T-helper 9 cell (primary cell): Measurements from ENCODE around the gene IAPP.
"Not testable (repeated sequence)": the region's sequence is repeated elsewhere in the genome, so short reads cannot be mapped to it uniquely, and the experiment has no call there.

Source experiments
- DNase-seq: peaks from one replicate; pipeline ENCODE4 v3.0.0-alpha.2; 2020

The IAPP gene

DNA sequence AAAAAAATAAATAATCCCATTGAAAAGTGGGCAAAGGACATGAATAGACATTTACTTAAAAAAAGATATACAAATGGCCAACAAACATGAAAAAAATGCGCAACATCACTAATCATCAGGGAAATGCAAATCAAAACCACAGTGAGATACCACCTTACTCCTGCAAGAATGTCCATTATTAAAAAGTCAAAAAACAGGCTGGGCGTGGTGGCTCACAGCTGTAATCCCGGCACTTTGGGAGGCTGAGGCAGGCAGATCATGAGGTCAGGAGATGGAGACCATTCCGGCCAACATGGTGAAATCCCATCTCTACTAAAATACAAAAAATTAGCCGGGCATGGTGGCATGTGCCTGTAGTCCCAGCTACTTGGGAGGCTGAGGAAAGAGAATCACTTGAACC, 8.6 kb downstream of the IAPP start:
- not testable (repeated sequence) for DNase-seq

DNA sequence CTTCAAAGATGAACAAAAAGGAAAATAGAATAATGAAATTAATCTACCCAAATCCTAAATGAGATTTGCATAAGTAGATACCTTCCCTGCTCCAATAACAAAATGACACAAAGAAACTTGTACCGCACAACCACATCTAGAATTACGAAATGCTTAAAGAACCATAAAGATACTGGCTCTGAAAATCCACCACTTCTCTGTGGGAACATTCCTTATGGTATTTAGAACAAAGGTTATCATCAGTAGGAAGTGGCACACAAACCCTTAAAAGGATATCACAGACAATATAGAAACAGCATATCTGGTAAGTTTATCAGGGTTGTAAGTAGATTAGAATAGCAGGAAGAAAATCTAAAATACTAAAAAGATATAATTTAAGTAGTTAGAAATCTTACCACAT, 11.6 kb downstream of the IAPP start:
- DNase-seq, result no peak

- DNase-seq, result no peak
Measured at GRCh38 chr12:21387174-21387573, 14.5 kb downstream of the IAPP start.

GRCh38 chr12:21392384-21392783, 19.7 kb downstream of the IAPP start:
- DNase-seq, result no peak

DNA sequence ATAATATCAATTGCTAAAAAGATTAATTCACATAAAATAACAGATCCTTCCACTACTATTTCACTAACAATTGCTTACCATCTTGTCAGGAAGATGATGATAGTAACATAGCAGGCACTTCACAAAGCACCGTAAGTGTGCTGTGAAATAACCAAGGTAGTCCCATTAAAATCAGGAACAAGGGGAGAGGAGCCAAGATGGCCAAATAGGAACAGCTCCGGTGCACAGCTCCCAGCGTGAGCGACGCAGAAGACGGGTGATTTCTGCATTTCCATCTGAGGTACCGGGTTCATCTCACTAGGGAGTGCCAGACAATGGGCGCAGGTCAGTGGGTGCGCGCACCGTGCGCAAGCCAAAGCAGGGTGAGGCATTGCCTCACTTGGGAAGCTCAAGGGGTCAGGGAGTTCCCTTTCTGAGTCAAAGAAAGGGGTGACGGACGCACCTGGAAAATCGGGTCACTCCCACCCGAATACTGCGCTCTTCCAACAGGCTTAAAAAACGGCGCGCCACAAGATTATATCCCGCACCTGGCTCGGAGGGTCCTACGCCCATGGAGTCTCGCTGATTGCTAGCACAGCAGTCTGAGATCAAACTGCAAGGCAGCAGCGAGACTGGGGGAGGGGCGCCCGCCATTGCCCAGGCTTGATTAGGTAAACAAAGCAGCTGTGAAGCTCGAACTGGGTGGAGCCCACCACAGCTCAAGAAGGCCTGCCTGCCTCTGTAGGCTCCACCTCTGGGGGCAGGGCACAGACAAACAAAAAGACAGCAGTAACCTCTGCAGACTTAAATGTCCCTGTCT, 22.3 kb downstream of the IAPP start:
- DNase-seq, result not testable (repeated sequence)

- DNase-seq, result no peak
Measured at GRCh38 chr12:21413369-21414277, 40.9 kb downstream of the IAPP start.

DNA sequence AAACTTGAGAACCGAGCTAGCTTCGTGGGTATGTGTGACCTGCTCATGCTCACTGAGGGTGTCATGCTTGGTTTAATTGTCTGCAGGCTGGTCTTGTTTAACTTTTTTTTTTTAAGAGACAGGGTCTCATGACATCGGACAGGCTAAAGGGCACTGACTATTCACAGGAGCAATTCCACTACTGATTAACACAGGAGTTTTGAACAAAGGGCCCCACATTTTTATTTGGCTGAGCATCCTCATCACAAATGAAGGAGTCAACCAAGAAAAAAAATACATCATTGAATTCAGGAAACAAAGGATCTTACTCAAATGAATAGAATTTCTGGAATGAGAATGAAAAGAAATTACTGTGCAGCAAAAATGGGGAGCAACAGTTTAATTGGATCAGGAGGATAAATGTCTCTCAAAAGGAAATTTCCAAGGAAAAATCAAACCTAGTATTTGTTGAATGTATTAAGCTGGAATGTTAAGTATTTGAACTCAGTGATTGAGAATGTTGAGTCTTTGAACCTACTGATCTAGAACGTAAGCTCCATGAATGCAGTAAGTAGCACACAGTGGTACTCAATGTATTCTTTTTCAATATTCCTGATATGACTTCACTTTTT, 43.9 kb downstream of the IAPP start:
- DNase-seq, result no peak

- not testable (repeated sequence) for DNase-seq
Measured at GRCh38 chr12:21418398-21418797, 45.7 kb downstream of the IAPP start.

GRCh38 chr12:21419009-21419699, 46.5 kb downstream of the IAPP start:
- DNase-seq, result not testable (repeated sequence)

GRCh38 chr12:21428241-21428640, 55.5 kb downstream of the IAPP start:
- DNase-seq, result no peak
